Measurements from ENCODE around the gene MLLT6.

DNA sequence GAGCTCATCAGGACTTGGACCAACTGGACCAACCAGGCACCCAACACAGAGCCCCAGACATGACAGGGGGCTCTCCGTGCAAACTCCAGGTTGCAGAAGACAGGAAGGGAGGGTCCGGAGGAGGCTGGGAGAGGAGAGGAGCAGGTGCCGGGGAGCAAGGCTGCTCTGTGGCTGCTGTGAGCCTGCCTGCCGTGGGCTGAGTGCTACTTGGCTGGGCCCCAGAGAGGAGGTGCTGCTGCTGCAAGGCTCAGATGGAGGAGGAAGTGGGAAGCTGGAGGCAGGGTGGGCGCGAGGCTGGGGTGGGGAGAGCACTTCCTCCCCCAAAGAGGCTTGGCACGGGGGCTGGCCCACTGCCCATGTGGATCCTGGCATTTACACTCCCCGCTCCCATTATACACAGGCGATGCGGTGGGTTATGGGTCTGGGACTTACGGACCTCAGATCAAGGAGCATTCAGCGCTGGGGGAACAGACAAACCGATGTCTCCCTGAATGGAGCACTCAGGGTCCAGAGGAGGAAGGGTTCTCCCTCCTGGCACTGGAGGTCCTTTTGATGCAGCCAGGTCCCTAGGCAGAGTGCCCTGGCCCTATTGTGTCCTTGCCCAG is 46.2 kb upstream of the MLLT6 start:
- TF ChIP-seq CTCF (IDR thresholded peaks at IDR 0.05; ENCODE audit: insufficient read depth, low read depth, low read length) (no peak), EZH2 (IDR thresholded peaks at IDR 0.05; ENCODE audit: insufficient read depth, low read length) (no peak)

Measured in astrocyte (in vitro differentiated cells and primary cell).